SW 1271 (cell line): Measurements from ENCODE around the gene PLEKHA5.
"Not testable (repeated sequence)": the region's sequence is repeated elsewhere in the genome, so short reads cannot be mapped to it uniquely, and the experiment has no call there.

ENCODE experiments used
- DNase-seq, 2 experiments: peaks; one replicate each; lab custom pipeline; 2025; lab: John Stamatoyannopoulos, UW

The PLEKHA5 gene

GRCh38 chr12:19404242-19404880 lies 274.8 kb downstream of the PLEKHA5 start:
- no peak for DNase-seq

- no peak for DNase-seq
Measured at GRCh38 chr12:19409376-19409775, 279.8 kb downstream of the PLEKHA5 start.

- no peak for DNase-seq
Measured at GRCh38 chr12:19410211-19410610, 280.7 kb downstream of the PLEKHA5 start.

- no peak for DNase-seq
Measured at GRCh38 chr12:19410629-19411185, 281.2 kb downstream of the PLEKHA5 start.

GRCh38 chr12:19411234-19412204 lies 282.0 kb downstream of the PLEKHA5 start:
- no peak for DNase-seq

- DNase-seq: no peak
Measured at GRCh38 chr12:19412844-19413243, 283.3 kb downstream of the PLEKHA5 start.

GRCh38 chr12:19413582-19413981 lies 284.0 kb downstream of the PLEKHA5 start:
- not testable (repeated sequence) for DNase-seq

- DNase-seq: no peak
Measured at GRCh38 chr12:19415563-19415962, 286.0 kb downstream of the PLEKHA5 start.

- DNase-seq: no peak
Measured at GRCh38 chr12:19419086-19419485, 289.6 kb downstream of the PLEKHA5 start.

GRCh38 chr12:19421503-19422282 lies 292.2 kb downstream of the PLEKHA5 start:
- no peak for DNase-seq

- no peak for DNase-seq
Measured at GRCh38 chr12:19423166-19423930, 293.8 kb downstream of the PLEKHA5 start.
